ENCODE measurements around the gene SSRP1.
A peak's percentile ranks its signal among the peaks of the same experiment; 100 is the strongest.

The SSRP1 gene

GRCh38 chr11:57315491-57315890, 20.2 kb downstream of the SSRP1 start:
- no peak for DNase-seq

GRCh38 chr11:57314221-57314973, 21.3 kb downstream of the SSRP1 start:
- no peak for DNase-seq

GRCh38 chr11:57313788-57314135, 21.9 kb downstream of the SSRP1 start:
- DNase-seq = no peak

- no peak for DNase-seq
Measured at GRCh38 chr11:57313071-57313787, 22.5 kb downstream of the SSRP1 start.

- DNase-seq = no peak
Measured at GRCh38 chr11:57312511-57313021, 23.1 kb downstream of the SSRP1 start.

GRCh38 chr11:57311109-57311936, 24.4 kb downstream of the SSRP1 start:
- DNase-seq = peak; percentile 75 to 89

- no peak for DNase-seq
Measured at GRCh38 chr11:57310630-57311086, 25.0 kb downstream of the SSRP1 start.

- DNase-seq = no peak
Measured at GRCh38 chr11:57310091-57310490, 25.6 kb downstream of the SSRP1 start.

- no peak for DNase-seq
Measured at GRCh38 chr11:57309106-57310059, 26.3 kb downstream of the SSRP1 start.

- no peak for DNase-seq
Measured at GRCh38 chr11:57308426-57309060, 27.1 kb downstream of the SSRP1 start.

- no peak for DNase-seq
Measured at GRCh38 chr11:57307666-57308270, 27.9 kb downstream of the SSRP1 start.

GRCh38 chr11:57306940-57307565, 28.6 kb downstream of the SSRP1 start:
- DNase-seq = peak; percentile 25 to 52

- DNase-seq = peak in 1 of 2 donors; percentile 16
Measured at GRCh38 chr11:57306161-57306876, 29.4 kb downstream of the SSRP1 start.

- DNase-seq = no peak
Measured at GRCh38 chr11:57305523-57305922, 30.2 kb downstream of the SSRP1 start.

GRCh38 chr11:57303990-57304579, 31.6 kb downstream of the SSRP1 start:
- DNase-seq = no peak

GRCh38 chr11:57303280-57303989, 32.3 kb downstream of the SSRP1 start:
- no peak for DNase-seq

GRCh38 chr11:57302489-57302888, 33.2 kb downstream of the SSRP1 start:
- no peak for DNase-seq

- DNase-seq = no peak
Measured at GRCh38 chr11:57301711-57302423, 33.8 kb downstream of the SSRP1 start.
